ENCODE results near the gene UBXN7.
"Not testable (repeated sequence)": the region's sequence is repeated elsewhere in the genome, so short reads cannot be mapped to it uniquely, and the experiment has no call there.

Gene UBXN7

DNA sequence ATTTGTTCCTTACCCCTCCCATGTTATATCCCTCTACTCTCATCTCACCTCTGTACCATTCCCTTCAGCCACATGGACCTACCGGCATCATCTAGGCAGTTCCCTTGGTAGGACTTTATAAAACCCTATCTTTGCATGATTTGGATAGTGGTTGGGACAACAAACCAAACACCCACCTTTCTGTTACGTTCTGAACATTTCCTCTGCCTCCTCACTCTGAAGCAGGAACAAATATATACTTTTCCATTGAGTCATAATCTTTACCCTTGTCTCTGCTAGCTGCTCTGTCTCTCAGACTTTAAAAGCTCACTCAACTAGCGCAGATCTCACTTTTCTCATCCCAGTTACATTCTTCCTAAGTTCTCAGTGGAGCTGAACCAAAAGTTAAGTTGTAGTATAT lies 17.8 kb downstream of the UBXN7 start:
- no peak for DNase-seq

DNA sequence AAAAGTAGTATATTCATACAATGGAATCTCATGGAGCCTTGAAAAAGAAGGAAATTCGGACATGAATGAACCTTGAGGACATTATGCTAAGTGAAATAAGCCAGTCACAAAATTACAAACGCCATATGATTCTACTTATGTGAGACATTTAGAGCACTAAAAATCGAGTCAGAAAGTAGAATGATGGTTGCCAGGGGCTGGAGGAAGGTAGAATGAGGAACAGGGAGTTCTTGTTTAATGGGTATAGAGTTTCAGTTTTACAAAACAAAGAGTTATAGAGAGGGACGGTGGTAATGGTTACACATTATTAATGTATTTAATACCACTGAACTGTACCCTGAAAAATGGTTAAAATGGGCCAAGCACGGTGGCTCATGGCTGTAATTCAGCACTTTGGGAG lies 19.5 kb downstream of the UBXN7 start:
- no peak for DNase-seq

DNA sequence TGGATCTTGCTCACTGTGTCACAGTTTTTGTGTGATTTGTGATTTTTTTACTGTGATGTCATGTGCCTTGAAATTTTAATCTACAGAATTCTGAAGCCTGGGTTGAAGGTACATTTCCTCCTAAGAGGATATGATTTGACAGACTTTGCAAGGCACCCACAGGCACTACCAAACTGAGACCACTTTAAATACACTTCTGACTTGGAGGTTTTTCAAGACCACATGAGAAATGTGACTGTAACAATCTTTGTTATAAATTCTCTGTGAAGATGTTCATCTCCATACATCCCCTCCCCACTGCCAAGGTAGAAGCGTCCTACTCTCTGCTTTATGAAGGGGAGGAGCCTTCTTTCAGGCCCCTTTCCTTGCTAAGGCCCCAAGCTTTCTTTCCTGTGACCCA lies 22.8 kb downstream of the UBXN7 start:
- DNase-seq: no peak

DNA sequence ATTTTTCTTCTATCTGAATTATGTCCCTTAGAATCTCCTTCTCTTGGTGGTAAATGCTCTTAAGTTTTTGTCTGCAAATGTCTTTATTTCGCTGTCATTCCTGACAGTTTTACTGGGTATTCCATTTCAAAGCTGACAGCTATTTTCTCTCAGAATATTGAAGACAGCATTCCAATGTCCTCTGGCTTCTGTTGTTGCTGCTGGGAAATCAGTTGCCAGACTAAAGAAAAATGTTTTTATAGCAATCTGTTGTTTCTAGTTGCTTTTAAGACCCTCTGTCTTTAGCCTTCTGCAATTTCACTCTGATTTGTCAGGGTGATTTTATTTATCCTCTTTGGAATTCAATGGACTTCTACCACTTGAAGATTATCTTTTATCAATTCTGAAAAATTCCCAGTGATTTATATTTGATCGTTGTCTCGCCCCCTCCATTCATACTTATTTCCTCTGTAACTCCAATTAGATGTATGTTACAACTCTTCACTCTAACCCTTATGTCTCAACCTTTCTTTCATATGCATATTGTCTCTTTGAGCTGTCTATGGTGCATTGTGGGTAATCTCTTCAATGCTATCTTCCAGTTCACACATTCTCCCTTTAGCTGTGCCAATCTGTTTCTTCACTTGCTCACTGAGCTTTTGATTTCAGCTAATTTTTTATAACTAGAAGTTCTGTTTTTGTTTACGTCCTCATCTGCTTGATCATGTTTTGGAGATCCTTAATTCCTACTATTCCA lies 23.5 kb downstream of the UBXN7 start:
- DNase-seq: no peak

DNA sequence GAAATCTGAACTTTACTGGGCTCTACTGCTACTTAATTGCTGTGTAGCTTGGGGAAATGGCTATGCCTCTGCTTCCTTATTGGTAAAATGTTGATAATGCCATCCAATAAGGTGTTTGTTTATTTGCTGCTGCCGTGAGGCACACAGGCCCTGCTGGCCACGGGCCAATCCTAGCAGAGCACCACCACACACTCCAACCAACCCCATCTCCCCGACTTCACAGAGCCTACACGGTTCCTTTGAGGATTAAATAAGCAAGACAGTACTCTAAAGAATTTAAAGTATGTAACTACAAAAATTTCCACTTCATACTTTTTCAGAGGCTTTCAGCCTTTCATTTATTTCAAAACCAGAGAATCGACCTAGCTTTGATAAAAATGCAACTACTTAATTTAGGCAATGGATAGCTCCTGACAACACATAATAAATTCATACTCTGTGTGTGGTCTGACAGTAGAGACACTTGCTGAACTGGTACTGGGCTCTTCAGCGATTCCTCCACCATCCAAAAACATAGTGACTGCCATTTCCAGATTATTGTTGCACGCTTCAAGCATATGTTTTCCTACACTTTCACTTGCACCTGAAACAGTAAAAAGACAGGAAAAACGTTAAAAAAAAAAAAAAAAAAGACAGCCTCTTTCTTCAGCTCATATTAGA lies 25.3 kb downstream of the UBXN7 start:
- DNase-seq: no peak

DNA sequence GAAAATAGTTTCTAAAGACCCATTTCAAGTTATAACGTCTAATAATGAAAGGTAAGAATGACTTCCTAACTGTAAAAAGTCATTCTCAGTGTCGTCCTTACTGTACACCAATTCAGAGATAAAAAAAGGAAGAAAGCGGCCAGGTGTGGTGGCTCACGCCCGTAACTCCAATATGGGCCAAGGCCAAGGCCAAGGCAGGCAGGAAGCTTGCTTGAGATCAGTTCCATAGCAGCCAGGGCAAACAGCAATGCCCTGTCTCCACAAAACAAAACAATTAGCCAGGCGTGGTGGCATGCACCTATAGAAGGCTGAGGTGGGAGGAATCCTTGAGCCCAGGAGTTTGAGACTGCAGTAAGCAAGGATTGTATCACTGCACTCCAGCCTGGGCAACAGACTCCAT lies 31.9 kb downstream of the UBXN7 start:
- DNase-seq: no peak

DNA sequence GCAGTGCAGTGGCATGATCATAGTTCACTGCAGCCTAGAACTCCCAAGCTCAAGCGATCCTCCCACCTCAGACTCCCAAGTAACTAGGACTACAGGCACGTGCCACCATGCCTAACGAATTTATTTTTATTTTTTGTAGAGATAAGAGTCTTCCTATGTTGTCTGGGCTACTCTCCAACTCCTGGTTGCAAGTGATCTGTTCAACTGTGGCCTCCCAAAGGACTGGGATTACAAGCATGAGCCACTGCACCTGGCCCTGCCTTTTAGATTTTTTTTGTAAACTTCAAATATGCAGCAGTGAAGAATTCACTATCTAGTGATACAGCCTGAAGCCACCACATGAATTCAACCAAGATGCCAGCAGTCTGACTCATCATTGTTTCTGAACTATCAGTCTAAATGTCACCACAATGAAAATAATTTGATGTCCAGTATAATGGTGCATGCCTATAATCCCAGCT lies 32.7 kb downstream of the UBXN7 start:
- DNase-seq: no peak

DNA sequence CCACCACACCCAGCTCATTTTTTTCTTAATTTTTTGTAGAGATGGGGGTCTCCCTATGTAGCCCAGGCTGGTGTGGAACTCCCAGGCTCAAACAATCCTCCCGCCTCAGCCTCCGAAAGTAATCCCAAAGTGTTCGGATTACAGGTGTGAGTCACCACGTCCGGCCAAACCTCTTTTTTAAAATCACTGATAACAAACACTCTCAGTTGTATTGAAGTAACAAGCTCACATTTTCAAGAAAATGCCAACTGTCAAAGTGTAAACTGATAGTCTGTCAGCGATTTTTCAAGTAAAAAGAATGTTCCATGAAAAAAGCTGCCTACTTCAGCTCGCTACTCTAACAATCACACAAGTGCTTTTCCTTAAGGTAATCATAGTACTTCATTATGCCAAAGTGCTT lies 33.4 kb downstream of the UBXN7 start:
- no peak for DNase-seq

DNA sequence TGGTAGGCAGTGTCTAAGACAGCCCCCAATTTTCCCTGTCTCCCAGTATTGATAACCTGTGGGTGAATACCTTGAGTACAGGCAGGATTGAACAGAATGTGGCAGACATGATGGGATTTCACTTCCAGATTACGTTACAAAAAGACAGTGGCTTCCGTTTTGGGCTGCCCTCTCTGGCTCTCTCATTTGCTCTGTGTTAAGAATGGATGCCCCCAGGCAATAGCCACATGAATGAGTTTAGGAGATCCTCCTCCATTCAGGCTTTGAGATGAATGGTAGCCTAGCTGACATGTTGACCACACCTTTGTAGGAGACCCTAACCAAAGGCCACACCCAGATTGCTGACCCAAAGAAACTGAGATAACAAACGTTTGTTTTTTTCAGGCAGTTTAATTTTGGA lies 34.3 kb downstream of the UBXN7 start:
- no peak for DNase-seq

DNA sequence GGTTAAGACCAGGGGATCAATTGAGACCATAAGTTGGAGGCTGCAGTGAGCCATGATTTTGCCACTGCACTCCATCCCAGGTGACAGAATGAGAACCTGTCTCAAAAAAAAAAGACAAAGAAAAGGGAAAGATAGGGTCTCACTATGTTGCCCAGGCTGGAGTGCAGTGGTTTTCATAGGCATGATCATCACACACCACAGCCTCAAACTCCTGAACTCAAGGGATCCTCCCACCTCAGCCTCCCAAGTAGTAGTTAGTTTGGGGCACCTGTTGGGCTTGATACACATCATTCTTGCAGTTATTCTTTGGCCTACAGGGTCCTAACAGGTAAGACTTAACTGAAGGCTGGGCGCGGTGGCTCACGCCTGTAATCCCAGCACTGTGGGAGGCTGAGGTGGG lies 42.1 kb downstream of the UBXN7 start:
- no peak for DNase-seq

DNA sequence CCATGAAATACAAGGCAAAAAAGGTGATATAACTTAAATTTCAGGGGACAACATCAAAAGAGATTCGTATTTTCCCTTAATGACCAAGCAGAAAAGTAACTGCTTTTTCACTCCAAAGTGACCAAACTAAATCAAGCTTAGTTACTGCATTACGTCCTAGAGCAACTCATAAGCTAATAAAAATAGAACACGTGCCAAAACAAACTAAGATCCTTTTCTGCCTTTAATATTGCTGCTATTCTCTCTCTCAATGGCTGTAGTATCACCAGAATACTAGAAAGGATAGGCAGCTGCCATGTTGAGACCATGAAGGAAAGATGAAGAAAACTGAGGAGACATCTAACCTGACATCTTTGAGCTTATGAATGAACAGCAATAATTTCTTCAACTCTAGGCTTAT lies 43.3 kb downstream of the UBXN7 start:
- no peak for DNase-seq

DNA sequence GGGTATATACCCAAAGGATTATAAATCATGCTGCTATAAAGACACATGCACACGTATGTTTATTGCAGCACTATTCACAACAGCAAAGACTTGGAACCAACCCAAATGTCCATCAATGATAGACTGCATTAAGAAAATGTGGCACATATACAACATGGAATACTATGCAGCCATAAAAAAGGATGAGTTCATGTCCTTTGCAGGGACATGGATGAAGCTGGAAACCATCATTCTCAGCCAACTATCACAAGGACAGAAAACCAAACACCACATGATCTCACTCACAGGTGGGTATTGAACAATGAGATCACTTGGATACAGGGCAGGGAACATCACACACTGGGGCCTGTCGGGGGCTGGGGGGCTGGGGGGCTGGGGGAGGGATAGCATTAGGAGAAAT lies 44.3 kb downstream of the UBXN7 start:
- not testable (repeated sequence) for DNase-seq

DNA sequence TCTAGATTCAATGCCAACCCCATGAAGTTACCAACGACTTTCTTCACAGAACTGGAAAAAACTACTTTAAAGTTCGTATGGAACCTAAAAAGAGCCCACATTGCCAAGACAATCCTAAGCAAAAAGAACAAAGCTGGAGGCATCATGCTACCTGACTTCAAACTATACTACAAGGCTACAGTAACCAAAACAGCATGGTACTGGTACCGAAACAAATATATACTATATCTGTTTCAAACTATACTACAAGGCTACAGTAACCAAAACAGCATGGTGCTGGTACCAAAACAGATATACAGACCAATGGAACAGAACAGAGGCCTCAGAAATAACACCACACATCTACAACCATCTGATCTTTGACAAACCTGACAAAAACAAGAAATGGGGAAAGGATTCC lies 45.4 kb downstream of the UBXN7 start:
- DNase-seq: not testable (repeated sequence)

DNA sequence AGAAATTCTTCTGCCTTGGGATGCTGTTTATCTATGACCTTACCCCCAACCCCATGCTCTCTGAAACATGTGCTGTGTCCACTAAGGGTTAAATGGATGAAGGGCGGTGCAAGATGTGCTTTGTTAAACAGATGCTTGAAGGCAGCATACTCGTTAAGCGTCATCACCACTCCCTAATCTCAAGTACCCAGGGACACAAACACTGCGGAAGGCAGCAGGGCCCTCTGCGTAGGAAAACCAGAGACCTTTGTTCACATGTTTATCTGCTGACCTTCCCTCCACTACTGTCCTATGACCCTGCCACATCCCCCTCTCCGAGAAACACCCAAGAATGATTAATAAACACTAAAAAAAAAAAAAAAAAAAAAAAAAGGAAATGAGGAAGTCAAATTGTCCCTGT lies 46.2 kb downstream of the UBXN7 start:
- not testable (repeated sequence) for DNase-seq

DNA sequence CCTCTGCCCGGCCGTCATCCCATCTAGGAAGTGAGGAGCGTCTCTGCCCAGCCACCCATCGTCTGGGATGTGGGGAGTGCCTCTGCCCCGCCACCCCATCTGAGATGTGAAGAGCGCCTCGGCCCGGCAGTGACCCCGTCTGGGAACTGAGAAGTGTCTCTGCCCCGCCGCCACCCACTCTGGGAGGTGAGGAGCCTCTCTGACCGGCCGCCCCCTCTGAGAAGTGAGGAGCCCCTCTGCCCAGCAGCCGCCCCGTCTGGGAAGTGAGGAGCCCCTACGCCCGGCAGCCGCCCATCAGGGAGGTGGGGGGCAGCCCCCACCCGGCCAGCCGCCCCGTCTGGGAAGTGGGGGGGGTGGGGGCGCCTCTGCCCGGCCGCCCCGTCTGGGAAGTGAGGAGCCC lies 46.8 kb downstream of the UBXN7 start:
- not testable (repeated sequence) for DNase-seq

DNA sequence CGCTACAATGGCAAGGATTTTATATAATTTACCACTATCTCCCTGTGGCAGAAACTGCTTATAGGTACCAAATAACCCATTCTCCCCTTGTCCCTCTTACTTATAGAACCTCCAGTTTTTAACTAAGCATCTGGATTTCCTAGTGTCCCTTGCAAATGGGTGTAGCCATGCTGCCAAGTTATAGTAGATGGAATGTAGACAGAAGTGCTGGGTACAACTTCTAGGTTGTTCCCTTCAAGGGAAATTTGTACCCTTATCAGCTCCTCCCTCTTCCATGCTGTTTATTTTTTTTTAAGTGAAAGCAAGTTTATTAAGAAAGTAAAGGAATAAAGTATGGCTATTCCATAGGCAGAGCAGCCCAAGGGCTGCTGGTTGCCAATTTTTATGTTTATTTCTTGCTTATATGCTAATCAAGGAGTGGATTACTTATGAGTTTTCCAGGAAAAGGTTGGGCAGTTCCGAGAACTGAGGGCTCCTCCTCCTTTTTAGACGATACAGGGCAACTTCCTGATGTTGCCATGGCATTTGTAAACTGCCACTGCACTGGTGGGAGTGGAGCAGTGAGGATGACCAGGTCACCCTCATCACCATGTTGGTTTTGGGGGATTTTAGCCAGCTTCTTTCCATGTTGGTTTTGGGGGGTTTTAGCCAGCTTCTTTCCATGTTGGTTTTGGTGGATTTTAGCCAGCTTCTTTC lies 53.9 kb downstream of the UBXN7 start:
- peak in 1 of 2 donors; percentile 6 for DNase-seq

DNA sequence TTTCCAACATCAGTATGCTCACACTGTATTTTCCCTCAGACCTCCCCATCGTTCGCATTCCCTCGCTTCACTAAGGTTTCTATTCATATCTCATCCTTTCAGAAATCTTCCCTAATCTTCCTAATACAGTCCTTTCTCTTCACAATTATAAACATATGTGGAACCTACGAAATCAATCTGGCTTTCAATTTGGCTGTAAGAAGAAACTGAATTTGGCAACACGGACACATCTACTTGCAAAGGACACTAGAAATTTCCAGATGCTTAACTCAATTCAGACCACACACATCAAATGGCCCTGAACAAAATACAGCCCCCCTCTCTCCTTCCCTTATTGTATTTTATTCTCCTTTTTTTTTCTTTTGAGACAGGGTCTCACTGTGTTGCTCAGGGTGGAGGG lies 54.9 kb downstream of the UBXN7 start:
- DNase-seq: no peak

DNA sequence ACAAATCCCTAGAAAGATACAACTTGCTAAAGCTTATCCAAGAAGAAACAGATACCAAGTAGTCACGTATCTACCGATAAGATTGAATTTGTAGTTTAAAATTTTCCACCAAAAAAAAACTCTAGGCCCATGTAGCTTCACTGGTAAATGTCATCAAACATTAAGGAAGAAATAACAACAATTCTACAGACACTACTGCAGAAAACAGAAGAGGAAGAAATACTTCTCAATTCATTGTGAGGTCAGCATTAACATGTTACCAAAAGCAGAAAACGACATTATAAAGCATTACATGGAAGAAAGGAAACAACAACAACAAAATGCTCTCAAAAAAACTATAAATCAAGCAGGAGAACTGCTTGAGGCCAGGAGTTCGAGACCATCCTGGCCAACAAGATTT lies 66.5 kb downstream of the UBXN7 start:
- no peak for DNase-seq

DNA sequence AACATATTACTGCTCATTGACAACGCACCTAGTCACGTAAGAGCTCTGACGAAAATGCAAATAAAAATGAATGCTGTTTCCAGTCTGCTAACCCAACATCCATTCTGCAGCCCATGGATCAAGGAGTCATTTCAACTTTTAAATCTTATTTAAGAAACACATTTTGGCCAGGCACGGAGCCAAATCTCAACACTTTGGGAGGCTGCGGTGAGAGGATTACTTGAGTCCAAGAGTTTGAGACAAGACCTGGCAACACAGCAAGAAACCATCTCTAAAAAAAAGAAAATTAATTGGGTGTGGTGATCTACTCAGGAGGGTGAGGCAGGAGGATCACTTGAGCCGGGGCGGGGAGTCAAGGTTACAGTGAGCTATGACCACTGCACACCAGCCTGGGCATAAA lies 71.6 kb downstream of the UBXN7 start:
- DNase-seq: no peak

DNA sequence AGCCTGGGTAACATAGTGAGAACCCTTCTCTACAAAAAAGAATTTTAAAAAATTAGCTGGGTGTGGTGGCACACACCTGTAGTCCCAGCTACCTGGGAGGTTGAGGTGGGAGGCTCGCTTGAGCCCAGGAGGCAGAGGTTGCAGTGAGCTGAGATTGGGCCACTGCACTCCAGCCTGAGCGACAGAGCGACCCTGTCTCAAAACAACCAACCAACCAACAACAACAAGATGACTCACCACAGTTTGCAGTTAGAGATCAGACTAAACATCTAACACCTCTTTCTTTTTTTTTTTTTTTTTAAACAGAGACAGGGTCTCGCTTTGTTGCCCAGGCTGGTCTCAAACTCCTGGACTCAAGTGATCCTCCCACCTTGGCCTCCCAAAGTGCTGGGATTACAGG lies 73.7 kb downstream of the UBXN7 start:
- DNase-seq: not testable (repeated sequence)

DNA sequence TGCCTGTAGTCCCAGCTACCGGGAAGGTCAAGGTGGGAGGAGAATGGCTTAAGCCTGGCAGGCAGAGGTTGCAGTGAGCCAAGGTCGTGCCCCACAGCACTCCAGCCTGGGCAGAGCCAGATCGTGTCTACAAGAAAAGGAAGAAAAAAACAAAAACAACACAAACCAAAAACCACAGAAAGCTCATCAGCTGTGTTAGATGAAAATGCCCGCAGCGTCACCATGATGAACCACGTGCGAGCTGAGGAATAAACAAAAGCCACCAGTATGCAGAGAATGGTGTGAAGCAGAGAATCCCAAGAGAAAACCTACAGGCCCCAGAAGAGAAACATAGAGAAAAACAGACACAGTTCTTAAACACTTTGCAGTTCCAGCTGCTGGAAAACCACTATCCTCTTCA lies 74.3 kb downstream of the UBXN7 start:
- no peak for DNase-seq

DNA sequence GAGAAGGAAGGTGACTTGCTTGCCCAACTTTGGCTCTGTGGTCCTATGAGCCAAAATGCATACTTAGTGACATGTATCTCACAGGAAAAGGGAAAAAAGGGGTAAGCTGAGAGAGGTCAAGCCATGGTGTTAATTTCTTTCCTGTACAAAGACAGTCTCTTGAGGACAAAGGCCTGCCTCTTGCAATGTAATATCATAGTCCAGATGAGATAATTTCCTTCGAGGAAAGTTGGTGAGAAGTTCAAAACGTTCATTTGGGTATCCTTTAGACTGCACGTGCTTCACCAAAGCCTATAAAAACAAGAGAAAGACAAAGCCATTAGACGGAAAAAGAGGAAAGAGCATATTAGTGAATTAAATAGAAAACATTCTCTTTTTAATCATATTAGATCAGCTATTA lies 75.7 kb downstream of the UBXN7 start:
- no peak for DNase-seq

DNA sequence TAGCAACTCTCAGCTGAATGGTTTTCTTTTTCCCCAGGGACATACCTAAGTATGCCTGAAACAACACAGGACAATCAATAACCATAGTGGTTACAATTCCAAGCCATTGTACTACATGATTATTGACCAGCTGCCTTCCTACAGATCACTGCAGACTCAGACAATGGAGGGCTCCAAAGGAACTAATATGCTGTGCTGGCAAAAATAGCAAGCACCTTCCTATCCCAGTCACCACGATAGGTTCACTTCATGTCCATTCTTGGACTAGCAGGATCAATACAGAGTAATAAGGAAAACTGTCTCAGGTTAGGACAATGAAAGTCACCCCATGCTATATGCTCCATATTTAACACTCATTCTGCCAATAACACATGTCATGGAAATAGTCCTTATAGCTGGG lies 76.6 kb downstream of the UBXN7 start:
- no peak for DNase-seq

DNA sequence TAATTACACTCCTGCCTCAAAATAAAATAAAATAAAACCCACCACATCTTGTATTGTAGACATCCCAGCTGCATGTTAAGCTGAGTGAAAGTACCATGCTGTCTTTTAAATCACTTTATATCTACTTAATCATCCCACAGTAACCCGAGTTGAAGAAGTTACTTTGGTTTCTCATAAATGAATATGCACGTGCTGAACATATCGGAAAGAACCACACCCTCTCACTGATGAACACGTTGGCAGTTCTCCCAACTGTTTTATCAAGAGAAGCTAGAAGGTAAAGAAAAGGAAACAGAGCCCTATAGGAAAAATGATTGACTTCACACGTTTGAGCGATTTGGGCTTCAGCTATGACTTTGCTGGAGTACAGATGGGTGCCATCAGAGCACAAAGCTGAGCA lies 78.1 kb downstream of the UBXN7 start:
- no peak for DNase-seq
